Activated effector memory CD4-positive, alpha-beta T cell treated with anti-CD3 and anti-CD28 coated beads, Interleukin-2, amount 50 U/mL, for 16 hours (primary cell): Measurements from ENCODE around the gene IKZF1.

Experiments used
- DNase-seq: peaks from one replicate; pipeline ENCODE4 v3.0.0-alpha.2; 2020

The IKZF1 gene

GRCh38 chr7:50379539-50379938 is 75.0 kb downstream of the IKZF1 start:
- DNase-seq, result no peak

DNA sequence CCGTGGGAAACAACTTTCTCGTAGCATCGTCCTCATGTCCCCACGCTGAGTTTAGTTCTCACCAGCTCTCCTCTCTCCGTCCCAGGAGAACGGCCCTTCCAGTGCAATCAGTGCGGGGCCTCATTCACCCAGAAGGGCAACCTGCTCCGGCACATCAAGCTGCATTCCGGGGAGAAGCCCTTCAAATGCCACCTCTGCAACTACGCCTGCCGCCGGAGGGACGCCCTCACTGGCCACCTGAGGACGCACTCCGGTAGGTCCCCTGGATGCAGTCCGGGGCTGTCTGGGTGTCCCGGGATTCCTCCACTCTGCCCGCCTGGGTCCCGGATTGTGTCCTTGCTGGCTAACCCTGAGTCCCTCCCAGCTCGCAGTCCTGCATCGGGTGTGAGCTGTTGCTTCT is 77.9 kb downstream of the IKZF1 start:
- DNase-seq, result no peak

DNA sequence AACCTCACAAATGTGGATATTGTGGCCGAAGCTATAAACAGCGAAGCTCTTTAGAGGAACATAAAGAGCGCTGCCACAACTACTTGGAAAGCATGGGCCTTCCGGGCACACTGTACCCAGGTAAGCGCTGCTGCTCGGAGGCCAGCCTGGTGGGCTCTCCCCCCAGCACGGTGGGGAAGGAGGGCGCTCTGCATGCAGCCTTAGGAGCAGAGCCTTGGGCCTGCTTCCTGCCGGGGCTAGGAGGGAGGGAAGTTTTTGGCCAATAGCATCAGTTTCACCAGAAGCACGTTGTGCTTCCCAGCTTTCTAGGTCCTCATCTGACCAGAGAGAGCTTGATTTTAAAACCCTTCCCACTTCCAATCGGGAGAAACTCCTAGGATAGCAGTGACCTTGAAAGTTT is 82.8 kb downstream of the IKZF1 start:
- DNase-seq, result no peak

GRCh38 chr7:50389961-50390360 is 85.4 kb downstream of the IKZF1 start:
- DNase-seq, result peak; percentile 75

DNA sequence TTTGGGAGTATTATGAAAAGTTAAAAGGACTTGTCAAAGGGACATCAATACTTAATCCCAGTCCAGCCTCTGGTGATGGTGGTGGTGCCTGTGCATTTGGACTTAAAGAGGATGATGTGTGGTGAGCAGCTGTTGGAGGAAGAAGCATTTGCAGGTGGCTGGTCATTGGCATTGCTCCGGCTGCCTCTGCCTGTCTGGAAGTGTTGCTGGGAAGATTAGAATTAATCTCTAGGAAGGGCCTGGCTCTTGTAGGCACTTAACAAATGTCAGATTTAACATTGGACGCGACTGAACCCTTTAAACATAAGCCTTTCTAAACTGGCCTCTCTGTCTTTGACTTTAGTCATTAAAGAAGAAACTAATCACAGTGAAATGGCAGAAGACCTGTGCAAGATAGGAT is 86.9 kb downstream of the IKZF1 start:
- no peak for DNase-seq

DNA sequence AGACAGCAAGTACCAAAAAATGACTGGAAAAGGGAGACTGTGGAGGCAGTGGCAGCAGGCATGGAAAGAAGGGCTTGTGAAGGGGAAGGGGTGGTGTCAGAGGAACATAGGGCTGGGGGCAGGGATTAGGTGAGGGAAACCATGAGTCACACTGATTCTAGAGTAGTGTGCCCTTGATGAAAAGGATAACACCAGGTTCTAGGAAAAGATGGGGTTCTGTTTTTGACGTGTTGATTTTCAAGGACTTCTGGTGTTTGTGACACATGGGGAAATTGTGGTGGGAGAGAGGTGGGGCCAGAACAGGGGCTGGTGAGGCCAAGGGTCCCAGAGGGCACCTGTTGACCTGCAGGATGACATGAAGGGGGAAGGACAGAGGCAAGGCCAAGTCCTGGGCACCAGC is 88.6 kb downstream of the IKZF1 start:
- peak; percentile 82 for DNase-seq

GRCh38 chr7:50393547-50394252 is 89.2 kb downstream of the IKZF1 start:
- DNase-seq, result peak; percentile 82

GRCh38 chr7:50394315-50394714 is 89.8 kb downstream of the IKZF1 start:
- DNase-seq, result no peak

GRCh38 chr7:50396856-50397255 is 92.3 kb downstream of the IKZF1 start:
- no peak for DNase-seq

DNA sequence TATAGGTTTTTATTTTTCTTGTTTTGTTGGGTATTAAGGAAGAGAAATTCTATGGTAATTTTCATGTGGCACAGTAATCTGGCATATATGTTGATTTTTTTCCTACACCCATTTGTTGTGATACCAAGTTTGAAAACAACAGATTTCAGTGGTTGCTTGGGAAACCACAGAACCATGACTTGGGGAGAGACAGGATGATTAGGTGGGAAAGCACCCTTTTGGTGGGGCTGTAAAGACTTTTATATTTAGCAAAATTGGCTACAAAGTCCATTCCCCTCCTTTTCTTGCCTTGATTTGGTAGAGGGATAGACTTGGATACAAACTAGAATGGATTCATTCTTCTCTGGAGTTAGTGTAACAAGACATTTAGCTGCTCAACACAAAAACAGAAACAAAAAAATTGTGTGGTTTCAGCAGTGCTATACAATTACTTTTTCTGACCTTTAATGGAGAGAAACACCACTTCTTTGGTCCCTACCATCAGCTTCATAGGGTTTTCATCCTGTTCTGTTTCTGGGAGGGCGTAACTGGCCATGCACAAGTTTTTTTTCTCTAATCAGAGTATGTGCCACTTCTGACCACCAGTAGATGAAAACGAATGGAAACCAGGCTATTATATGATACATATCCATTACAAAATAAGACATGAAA is 92.9 kb downstream of the IKZF1 start:
- no peak for DNase-seq

DNA sequence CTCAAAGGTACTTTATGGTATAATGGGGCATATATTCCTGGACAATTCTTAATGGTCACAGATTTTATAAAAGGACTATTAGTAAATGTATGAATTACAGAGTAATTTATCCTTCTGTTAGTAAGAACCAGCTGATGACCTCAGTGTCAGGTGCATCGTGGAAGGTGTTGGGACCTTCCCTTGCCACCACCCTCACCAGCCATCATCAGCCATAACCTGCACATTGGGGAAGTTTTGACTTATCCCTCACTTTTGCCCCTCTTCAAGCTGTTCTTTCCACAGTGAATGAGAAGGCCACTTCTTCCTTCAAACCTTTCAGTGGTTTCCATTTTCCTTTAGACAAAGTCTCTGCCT is 93.4 kb downstream of the IKZF1 start:
- DNase-seq, result no peak

DNA sequence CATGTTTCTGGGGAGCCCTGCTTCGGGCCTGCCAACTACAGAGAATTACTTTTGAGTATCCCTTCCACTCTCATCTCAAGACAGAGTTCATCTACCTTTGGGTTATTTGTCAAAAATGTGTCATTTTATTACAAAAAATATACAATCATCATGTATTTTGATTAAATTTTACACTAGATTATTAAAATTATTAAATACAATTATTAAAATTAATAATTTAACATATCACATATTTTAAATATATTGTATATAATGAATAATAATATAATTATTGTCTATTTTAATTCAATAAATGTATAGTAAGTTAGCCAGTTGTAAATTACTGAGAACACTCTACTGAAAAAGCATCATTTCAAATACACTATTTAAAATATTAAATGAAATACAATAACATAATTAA is 94.7 kb downstream of the IKZF1 start:
- no peak for DNase-seq

- DNase-seq, result no peak
Observed at GRCh38 chr7:50399635-50400034, 95.1 kb downstream of the IKZF1 start.

DNA sequence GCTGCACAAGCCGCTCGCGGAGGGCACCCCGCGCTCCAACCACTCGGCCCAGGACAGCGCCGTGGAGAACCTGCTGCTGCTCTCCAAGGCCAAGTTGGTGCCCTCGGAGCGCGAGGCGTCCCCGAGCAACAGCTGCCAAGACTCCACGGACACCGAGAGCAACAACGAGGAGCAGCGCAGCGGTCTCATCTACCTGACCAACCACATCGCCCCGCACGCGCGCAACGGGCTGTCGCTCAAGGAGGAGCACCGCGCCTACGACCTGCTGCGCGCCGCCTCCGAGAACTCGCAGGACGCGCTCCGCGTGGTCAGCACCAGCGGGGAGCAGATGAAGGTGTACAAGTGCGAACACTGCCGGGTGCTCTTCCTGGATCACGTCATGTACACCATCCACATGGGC is 95.6 kb downstream of the IKZF1 start:
- DNase-seq, result no peak

- no peak for DNase-seq
Observed at GRCh38 chr7:50404392-50404791, 99.9 kb downstream of the IKZF1 start.

GRCh38 chr7:50405221-50405620 is 100.7 kb downstream of the IKZF1 start:
- no peak for DNase-seq

DNA sequence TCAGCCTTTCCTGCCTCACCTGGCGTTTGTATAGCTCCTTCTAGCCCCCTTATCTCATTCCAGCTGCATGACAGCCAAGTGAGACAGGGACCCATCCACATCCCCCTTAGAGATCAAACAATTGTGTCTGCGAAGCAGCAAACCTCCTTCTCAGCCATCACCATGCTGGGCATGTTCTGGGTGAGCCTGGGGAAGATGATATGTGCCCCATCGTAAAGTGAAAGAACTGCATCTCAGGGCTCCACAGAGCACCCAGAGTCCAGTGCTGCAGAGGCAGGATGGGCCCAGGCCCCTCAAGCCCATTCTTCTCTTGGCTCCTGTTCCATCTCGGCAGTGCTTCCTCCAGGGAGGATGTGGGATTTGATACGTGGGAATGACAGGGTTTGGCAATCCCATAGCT is 102.4 kb downstream of the IKZF1 start:
- DNase-seq, result no peak

DNA sequence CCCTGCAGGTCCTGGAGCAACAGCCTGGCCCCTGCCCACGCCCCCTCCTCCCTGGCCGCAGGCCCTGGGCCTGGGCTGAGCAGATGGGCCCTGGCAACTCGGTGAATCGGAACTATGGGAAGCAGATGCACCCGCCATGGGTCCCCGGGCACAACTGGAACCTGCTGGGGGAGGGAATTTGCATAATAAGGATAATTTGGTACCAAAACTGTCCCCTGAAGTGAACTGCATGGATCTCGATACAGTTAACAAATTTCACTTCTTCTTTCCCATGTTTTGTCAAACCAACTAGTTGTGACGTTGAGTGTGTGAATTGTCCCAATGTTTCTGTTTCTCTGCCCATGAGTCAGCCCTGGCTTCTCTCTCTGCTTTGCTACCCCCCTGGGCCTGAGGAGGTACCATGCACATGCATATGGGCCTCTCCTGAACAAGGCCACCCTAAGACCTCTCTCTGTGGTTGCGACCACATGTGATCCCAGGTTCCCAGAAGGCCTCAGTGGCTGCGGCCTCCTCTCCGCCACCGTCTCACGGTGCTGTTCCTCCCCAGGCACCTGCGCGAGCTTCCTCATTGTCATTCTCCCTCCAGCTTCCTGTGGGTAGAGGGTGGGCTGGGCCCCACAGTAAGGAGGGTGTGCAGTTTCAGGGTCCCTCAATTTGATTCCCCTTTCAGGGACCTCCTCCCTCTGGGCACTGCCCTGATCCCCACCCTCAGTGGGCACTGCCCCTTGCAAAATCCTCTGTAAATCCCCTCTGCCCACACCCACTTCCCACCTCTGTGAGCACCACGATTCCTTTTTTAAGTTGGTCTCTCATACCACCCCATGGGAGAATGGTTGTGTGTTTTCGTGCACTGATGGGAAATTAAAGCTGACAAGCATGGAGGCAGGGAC is 105.6 kb downstream of the IKZF1 start:
- no peak for DNase-seq

GRCh38 chr7:50411332-50411731 is 106.8 kb downstream of the IKZF1 start:
- no peak for DNase-seq

DNA sequence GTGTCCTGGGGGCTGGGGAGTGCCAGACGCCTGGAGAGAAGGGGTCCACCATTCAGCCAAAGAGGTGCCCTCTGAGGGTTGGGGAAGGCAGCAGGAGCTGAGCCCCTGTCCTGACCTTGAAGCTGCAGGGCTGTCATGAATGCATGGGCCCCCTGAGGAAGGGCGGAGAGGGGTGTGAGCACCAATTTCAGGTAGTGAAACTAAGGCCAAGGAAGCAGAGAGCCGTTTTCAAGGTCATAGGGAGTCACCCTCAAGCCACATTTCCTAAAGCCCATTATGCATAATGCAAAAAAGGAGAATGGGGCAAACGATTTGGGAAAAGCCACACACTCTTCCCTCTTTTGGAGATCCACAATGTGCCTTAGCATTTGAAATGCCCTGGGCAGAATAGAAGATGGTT is 108.5 kb downstream of the IKZF1 start:
- DNase-seq, result no peak

- DNase-seq, result no peak
Observed at GRCh38 chr7:50413561-50413960, 109.0 kb downstream of the IKZF1 start.

- no peak for DNase-seq
Observed at GRCh38 chr7:50415844-50416364, 111.4 kb downstream of the IKZF1 start.

GRCh38 chr7:50416527-50417182 is 112.1 kb downstream of the IKZF1 start:
- no peak for DNase-seq
